Epithelial cell of esophagus (primary cell): ENCODE measurements around the gene EEF1AKMT1.
"Not testable (repeated sequence)": the region's sequence is repeated elsewhere in the genome, so short reads cannot be mapped to it uniquely, and the experiment has no call there.

Source experiments
- DNase-seq: peaks from one replicate; pipeline ENCODE4 v3.0.0; 2010; ENCODE audit warnings: low read depth
- H3K4me3 ChIP-seq: 2 replicates; pipeline ENCODE4 v1.5.1; 2011; ENCODE audit warnings: mild to moderate bottlenecking, low read length, control low read depth
- CTCF ChIP-seq: IDR thresholded peaks from 2 replicates; pipeline ENCODE4 v1.5.1; 2011; ENCODE audit warnings: low read depth, mild to moderate bottlenecking, low read length, control low read depth, inconsistent platforms; ENCODE audit not compliant: insufficient read depth; ENCODE audit errors: missing control alignments

EEF1AKMT1 gene

GRCh38 chr13:20685092-20685491 is 88.7 kb downstream of the EEF1AKMT1 start:
- no peak for DNase-seq
- H3K4me3 ChIP-seq, result no peak overlapping the region
- TF ChIP-seq CTCF, result no peak

GRCh38 chr13:20684546-20684945 is 89.2 kb downstream of the EEF1AKMT1 start:
- no peak for TF ChIP-seq CTCF
- H3K4me3 ChIP-seq, result no peak overlapping the region
- DNase-seq, result no peak

GRCh38 chr13:20684041-20684440 is 89.7 kb downstream of the EEF1AKMT1 start:
- TF ChIP-seq CTCF, result no peak
- DNase-seq, result no peak
- H3K4me3 ChIP-seq, result no peak overlapping the region

GRCh38 chr13:20682061-20682460 is 91.7 kb downstream of the EEF1AKMT1 start:
- TF ChIP-seq CTCF, result no peak
- DNase-seq, result no peak

GRCh38 chr13:20681481-20681880 is 92.3 kb downstream of the EEF1AKMT1 start:
- DNase-seq, H3K4me3 ChIP-seq: not testable (repeated sequence)

More at GRCh38 chr13:20682061-20682460, 91.7 kb downstream of the EEF1AKMT1 start:
- no peak overlapping the region for H3K4me3 ChIP-seq

GRCh38 chr13:20680416-20681080 is 93.2 kb downstream of the EEF1AKMT1 start:
- H3K4me3 ChIP-seq, result no peak overlapping the region
- DNase-seq, result no peak
- TF ChIP-seq CTCF, result no peak

- no peak for TF ChIP-seq CTCF
- H3K4me3 ChIP-seq, result no peak overlapping the region
- no peak for DNase-seq
These were observed 93.9 kb downstream of the EEF1AKMT1 start for GRCh38 chr13:20679879-20680278.
